Measurements from ENCODE around the gene LRRN3.

GRCh38 chr7:111068618-111069017 is 22.3 kb upstream of the LRRN3 start:
- no peak for TF ChIP-seq CTCF (IDR thresholded peaks at IDR 0.05)
- no peak for TF ChIP-seq REST (IDR thresholded peaks at IDR 0.05)
- no peak for TF ChIP-seq TFCP2L1 (CRISPR knock-in tag; IDR thresholded peaks at IDR 0.05)
- no peak for TF ChIP-seq MAX (IDR thresholded peaks at IDR 0.05)
- TF ChIP-seq JUN (IDR thresholded peaks at IDR 0.05), result no peak
- TF ChIP-seq RFX5 (IDR thresholded peaks at IDR 0.05), result no peak
- TF ChIP-seq EP300 (IDR thresholded peaks at IDR 0.05), result no peak
- no peak for TF ChIP-seq POLR2AphosphoS2 (conservative IDR thresholded peaks at IDR 0.05; ENCODE audit: low read length)
- TF ChIP-seq RCOR1 (IDR thresholded peaks at IDR 0.05; ENCODE audit: low read depth, low read length), result no peak
- no peak for TF ChIP-seq POLR2A (IDR thresholded peaks at IDR 0.05; ENCODE audit: low read length)
- no peak for TF ChIP-seq ELK1 (IDR thresholded peaks at IDR 0.05; ENCODE audit: low read depth, low read length)
